Mucosa of rectum (tissue), 2 donors: ENCODE data around the gene REEP3.

ENCODE experiments used
- H3K27ac ChIP-seq, 2 donors: one replicate each; pipeline ENCODE4 v1.7.0; 2013; ENCODE audit warnings: inconsistent platforms in 2 of 2, low read depth in 2 of 2, low read length in 2 of 2
- H3K27me3 ChIP-seq, 2 donors: one replicate each; pipeline ENCODE4 v1.7.0; 2013; ENCODE audit warnings: low read length in 2 of 2; ENCODE audit not compliant: control insufficient read depth in 2 of 2, insufficient read depth in 2 of 2
- H3K36me3 ChIP-seq, 2 donors: one replicate each; pipeline ENCODE4 v1.7.0; 2013; ENCODE audit warnings: low read length in 2 of 2; ENCODE audit not compliant: control insufficient read depth in 2 of 2, insufficient read depth in 2 of 2
- H3K4me1 ChIP-seq, 2 donors: one replicate each; pipeline ENCODE4 v1.7.0; 2013; ENCODE audit warnings: low read length in 2 of 2, mild to moderate bottlenecking in 1 of 2; ENCODE audit not compliant: control insufficient read depth in 2 of 2, insufficient read depth in 2 of 2
- H3K4me3 ChIP-seq, 2 donors: one replicate each; pipeline ENCODE4 v1.7.0; 2013; ENCODE audit warnings: low read length in 2 of 2
- H3K9ac ChIP-seq, 2 donors: one replicate each; pipeline ENCODE4 v1.7.0; 2013; ENCODE audit warnings: low read length in 2 of 2, low read depth in 1 of 2, mild to moderate bottlenecking in 1 of 2
- H3K9me3 ChIP-seq, 2 donors: one replicate each; pipeline ENCODE4 v1.7.0; 2013; ENCODE audit warnings: low read length in 2 of 2; ENCODE audit not compliant: control insufficient read depth in 2 of 2
- donor health status: healthy.
- donor health status: Normal muscosa, but diverticular disease.

The REEP3 gene

GRCh38 chr10:63543576-63543962 is 22.4 kb downstream of the REEP3 start:
- no peak overlapping the region for H3K9ac ChIP-seq
- no peaks in the 10 kb centered on the region for H3K9me3 ChIP-seq
- no peak overlapping the region for H3K27ac ChIP-seq
- no peaks in the 10 kb centered on the region for H3K4me1 ChIP-seq
- H3K27me3 ChIP-seq = no peaks in the 10 kb centered on the region
- H3K4me3 ChIP-seq = no peak overlapping the region
- H3K36me3 ChIP-seq = no peaks in the 10 kb centered on the region

DNA sequence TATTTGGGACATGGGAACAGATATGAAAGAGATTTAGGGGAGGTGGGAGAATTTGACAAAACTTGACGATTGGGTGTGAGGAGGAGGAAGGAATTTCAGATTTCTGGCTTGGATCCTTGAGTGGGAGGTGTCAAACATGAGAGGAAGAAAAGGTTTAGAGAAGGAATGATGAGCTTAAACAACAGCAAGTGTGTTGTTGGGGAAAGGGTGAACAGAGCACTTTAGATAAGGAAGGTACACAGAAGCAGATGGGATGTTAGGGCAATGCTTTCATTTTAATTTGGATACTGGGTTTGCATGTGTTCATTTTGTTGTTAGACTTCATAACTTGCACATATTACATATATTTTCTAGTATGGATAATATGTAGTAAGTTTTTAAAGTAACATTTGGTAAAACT is 23.2 kb downstream of the REEP3 start:
- H3K36me3 ChIP-seq = no peaks in the 10 kb centered on the region
- H3K9me3 ChIP-seq = no peaks in the 10 kb centered on the region
- H3K4me1 ChIP-seq = no peaks in the 10 kb centered on the region
- no peak overlapping the region for H3K4me3 ChIP-seq
- H3K9ac ChIP-seq = no peak overlapping the region
- H3K27ac ChIP-seq = no peak overlapping the region
- H3K27me3 ChIP-seq = no peaks in the 10 kb centered on the region

DNA sequence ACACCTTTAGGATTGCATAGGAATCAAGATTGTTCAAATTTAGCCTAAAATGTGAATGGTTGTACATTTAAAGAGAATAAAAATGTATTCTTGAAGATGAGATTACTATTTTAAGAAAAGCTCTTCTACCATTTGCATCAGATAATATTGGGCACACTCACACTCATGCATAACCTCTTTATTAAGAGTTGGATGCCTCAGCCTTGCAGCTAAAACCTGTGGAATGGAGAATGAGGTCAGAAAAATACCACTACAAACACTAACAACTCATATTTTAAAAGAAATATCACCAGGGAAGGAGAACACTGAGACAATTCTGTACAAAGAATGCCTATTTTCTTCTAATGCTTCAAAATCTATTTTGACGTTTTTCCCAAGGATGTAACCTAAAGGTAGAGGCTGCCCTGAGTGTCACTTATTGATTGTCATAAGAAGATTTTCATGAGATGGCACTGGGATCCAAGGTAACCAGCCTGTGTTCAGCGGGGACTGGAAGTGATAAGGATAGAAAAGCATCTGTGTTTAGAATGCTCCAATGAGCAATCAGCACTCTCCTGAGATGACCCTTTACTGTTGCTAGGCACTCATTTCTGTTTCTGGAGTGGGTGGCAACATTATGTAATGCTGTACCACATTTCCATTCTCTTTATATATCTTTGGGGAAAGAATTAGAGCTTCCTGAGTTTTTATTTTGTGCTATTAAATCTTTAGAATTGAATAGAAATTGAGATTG is 26.6 kb downstream of the REEP3 start:
- no peak overlapping the region for H3K4me3 ChIP-seq
- H3K9ac ChIP-seq = no peak overlapping the region
- no peaks in the 10 kb centered on the region for H3K4me1 ChIP-seq
- H3K36me3 ChIP-seq = no peaks in the 10 kb centered on the region
- no peak overlapping the region for H3K27ac ChIP-seq
- H3K9me3 ChIP-seq = no peaks in the 10 kb centered on the region
- no peaks in the 10 kb centered on the region for H3K27me3 ChIP-seq

GRCh38 chr10:63548860-63549259 is 27.7 kb downstream of the REEP3 start:
- no peak overlapping the region for H3K9ac ChIP-seq
- no peak overlapping the region for H3K27ac ChIP-seq
- H3K9me3 ChIP-seq = no peaks in the 10 kb centered on the region
- H3K36me3 ChIP-seq = no peaks in the 10 kb centered on the region
- no peak overlapping the region for H3K4me3 ChIP-seq
- no peaks in the 10 kb centered on the region for H3K27me3 ChIP-seq
- H3K4me1 ChIP-seq = no peaks in the 10 kb centered on the region

DNA sequence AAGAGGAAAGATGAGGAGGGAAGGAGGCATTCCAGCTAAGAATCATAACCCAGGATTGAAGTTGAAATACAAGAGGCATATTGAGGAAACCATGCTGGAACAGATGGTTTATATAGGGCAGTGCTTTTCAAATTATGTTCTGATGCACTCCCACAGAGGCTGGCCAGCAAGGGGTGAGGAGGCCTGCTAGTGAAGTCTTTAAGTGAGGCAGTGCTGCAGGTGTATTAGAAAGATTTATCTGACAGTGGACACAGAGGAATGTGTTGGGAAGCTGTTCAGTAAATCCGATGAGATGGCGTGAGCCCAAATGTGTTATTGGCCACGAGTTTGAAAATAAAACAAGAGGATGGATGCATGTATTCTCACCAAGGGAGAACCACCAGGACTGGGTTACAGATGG is 28.6 kb downstream of the REEP3 start:
- no peaks in the 10 kb centered on the region for H3K36me3 ChIP-seq
- no peak overlapping the region for H3K4me3 ChIP-seq
- H3K9ac ChIP-seq = no peak overlapping the region
- no peak overlapping the region for H3K27ac ChIP-seq
- no peaks in the 10 kb centered on the region for H3K27me3 ChIP-seq
- H3K4me1 ChIP-seq = no peaks in the 10 kb centered on the region
- H3K9me3 ChIP-seq = no peaks in the 10 kb centered on the region

DNA sequence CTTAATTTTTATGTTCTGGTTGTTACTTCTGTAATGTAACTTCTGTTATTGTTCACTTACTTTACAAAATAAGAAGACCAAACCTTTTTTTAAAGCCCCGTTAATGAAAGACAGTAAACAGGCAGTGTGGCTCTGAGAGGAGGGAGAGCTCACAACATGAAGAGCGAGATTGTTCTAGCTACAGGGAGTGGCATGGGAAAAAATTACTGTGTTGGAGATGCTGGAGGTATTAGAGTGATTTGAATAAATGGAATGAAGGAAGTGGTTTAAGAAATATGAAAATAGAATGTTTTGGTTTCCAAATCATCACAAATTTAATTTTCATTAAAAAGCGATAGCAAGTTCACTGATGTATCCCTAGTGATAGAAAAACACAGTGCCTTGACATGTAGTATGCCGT is 31.8 kb downstream of the REEP3 start:
- no peaks in the 10 kb centered on the region for H3K36me3 ChIP-seq
- H3K9ac ChIP-seq = no peak overlapping the region
- no peak overlapping the region for H3K27ac ChIP-seq
- H3K4me3 ChIP-seq = no peak overlapping the region
- no peaks in the 10 kb centered on the region for H3K9me3 ChIP-seq
- no peaks in the 10 kb centered on the region for H3K27me3 ChIP-seq
- H3K4me1 ChIP-seq = peaks cover 0 to 3% of the 10 kb centered on the region in 2 donors

DNA sequence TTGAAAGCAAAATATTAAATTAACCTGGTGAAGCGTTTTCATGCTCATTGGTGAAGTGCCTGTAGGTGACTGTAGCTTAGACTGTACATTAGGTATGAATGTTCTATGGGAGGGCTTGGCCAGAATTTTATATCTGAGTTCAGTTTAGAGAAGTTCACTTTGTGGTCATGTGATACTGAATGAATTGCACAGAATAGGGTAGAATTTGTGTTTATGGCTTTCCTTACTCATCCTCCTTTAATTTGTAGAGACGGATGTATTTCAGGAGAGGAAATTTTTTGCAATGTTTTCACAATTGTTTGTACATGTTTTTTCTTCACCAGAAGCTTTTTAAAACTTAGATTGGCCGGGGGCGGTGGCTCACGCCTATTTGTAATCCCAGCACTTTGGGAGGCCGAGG is 32.3 kb downstream of the REEP3 start:
- Histone ChIP-seq H3K36me3 (no peaks in the 10 kb centered on the region), H3K9ac (no peak overlapping the region), H3K4me1 (peaks cover 0 to 3% of the 10 kb centered on the region in 2 donors), H3K9me3 (no peaks in the 10 kb centered on the region), H3K27me3 (no peaks in the 10 kb centered on the region), H3K4me3 (no peak overlapping the region), H3K27ac (no peak overlapping the region)

GRCh38 chr10:63554657-63555056 is 33.5 kb downstream of the REEP3 start:
- Histone ChIP-seq H3K9ac (no peak overlapping the region), H3K27ac (no peak overlapping the region), H3K4me1 (peaks cover 0 to 3% of the 10 kb centered on the region in 2 donors), H3K27me3 (no peaks in the 10 kb centered on the region), H3K4me3 (no peak overlapping the region), H3K9me3 (no peaks in the 10 kb centered on the region), H3K36me3 (no peaks in the 10 kb centered on the region)

DNA sequence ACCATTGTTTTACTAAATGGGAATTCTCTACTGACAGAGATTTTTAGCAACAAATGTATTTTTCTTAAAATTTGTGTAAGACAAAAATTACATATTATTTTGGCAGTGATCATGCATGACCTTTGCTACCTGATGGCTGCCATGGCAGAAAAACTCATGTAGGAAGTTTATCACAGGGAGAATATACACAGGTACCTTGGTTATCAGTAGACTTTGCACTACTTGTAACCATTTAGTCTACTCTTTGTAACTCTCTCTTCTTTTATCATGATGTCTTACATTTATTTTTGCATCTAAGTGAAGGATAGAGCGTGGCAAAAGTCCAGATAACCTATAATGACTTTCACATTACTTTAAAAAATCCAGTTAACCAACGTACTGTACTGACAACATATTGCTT is 34.1 kb downstream of the REEP3 start:
- Histone ChIP-seq H3K4me1 (peaks cover 0 to 3% of the 10 kb centered on the region in 2 donors), H3K9me3 (no peaks in the 10 kb centered on the region), H3K27ac (no peak overlapping the region), H3K36me3 (no peaks in the 10 kb centered on the region), H3K4me3 (no peak overlapping the region), H3K27me3 (no peaks in the 10 kb centered on the region), H3K9ac (no peak overlapping the region)

- H3K36me3 ChIP-seq = no peaks in the 10 kb centered on the region
- H3K27me3 ChIP-seq = no peaks in the 10 kb centered on the region
- no peak overlapping the region for H3K27ac ChIP-seq
- H3K4me3 ChIP-seq = no peak overlapping the region
- H3K4me1 ChIP-seq = peaks cover 0 to 3% of the 10 kb centered on the region in 2 donors
- H3K9ac ChIP-seq = no peak overlapping the region
- no peaks in the 10 kb centered on the region for H3K9me3 ChIP-seq
These were observed 37.1 kb downstream of the REEP3 start for GRCh38 chr10:63558132-63558784.
